ENCODE results near the gene ZBTB17.
"Not testable (repeated sequence)": the region's sequence is repeated elsewhere in the genome, so short reads cannot be mapped to it uniquely, and the experiment has no call there.

Gene ZBTB17

DNA sequence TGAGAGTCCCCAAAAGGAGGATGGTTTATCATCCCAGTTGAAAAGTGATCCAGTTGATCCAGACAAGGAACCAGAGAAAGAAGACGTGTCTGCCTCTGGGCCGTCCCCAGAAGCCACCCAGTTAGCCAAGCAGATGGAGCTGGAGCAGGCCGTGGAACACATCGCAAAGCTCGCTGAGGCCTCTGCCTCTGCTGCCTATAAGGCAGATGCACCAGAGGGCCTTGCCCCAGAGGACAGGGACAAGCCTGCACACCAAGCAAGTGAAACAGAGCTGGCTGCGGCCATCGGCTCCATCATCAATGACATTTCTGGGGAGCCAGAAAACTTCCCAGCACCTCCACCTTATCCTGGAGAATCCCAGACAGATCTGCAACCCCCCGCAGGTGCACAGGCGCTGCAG, 43.3 kb downstream of the ZBTB17 start:
- Mint-ChIP-seq H3K27me3 (no peaks in the 10 kb centered on the region), H3K27ac (peak overlapping the region in 1 of 2 donors; percentile 88), H3K9me3 (no peaks in the 10 kb centered on the region), H3K4me3 (no peak overlapping the region), H3K4me1 (peaks cover 25% of the 10 kb centered on the region)
- ATAC-seq: no peak
- no peak for DNase-seq

GRCh38 chr1:15931884-15932283, 44.0 kb downstream of the ZBTB17 start:
- H3K4me1 Mint-ChIP-seq: peaks cover 20% of the 10 kb centered on the region
- H3K27me3 Mint-ChIP-seq: no peaks in the 10 kb centered on the region
- DNase-seq (no peak), ATAC-seq (no peak)
- no peaks in the 10 kb centered on the region for H3K9me3 Mint-ChIP-seq
- peak overlapping the region in 1 of 2 donors; percentile 88 for H3K27ac Mint-ChIP-seq
- H3K4me3 Mint-ChIP-seq: no peak overlapping the region

DNA sequence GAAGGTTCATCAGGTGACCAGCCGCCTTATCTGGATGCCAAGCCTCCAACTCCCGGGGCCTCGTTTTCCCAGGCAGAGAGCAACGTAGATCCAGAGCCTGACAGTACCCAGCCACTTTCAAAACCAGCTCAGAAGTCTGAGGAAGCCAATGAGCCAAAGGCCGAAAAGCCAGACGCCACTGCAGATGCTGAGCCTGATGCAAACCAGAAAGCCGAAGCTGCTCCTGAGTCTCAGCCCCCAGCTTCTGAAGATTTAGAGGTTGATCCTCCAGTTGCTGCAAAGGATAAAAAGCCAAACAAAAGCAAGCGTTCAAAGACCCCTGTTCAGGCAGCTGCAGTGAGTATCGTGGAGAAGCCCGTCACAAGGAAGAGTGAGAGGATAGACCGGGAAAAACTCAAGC, 44.5 kb downstream of the ZBTB17 start:
- H3K27me3 Mint-ChIP-seq: no peaks in the 10 kb centered on the region
- no peaks in the 10 kb centered on the region for H3K9me3 Mint-ChIP-seq
- H3K27ac Mint-ChIP-seq: peak overlapping the region; percentile 21 to 31
- ATAC-seq: no peak
- H3K4me3 Mint-ChIP-seq: no peak overlapping the region
- H3K4me1 Mint-ChIP-seq: peaks cover 20% of the 10 kb centered on the region
- DNase-seq: no peak

DNA sequence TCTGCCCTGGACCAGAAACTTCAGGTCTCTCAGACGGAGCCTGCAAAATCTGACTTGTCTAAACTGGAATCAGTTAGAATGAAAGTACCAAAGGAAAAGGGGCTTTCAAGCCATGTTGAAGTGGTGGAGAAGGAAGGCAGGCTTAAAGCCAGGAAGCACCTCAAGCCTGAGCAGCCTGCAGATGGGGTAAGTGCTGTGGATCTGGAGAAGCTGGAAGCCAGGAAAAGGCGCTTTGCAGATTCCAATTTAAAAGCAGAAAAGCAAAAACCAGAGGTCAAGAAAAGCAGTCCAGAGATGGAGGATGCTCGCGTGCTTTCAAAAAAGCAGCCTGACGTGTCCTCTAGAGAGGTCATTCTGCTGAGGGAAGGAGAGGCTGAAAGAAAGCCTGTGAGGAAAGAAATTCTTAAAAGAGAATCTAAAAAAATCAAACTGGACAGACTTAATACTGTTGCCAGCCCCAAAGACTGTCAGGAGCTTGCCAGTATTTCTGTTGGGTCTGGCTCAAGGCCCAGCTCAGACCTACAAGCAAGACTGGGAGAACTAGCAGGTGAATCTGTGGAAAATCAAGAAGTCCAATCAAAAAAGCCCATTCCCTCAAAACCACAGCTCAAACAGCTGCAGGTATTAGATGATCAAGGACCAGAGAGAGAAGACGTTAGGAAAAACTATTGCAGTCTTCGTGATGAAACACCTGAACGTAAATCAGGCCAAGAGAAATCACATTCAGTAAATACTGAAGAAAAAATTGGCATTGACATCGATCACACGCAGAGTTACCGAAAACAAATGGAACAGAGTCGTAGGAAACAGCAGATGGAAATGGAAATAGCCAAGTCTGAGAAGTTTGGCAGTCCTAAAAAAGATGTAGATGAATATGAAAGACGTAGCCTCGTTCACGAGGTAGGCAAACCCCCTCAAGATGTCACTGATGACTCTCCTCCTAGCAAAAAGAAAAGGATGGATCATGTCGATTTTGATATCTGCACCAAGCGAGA, 46.6 kb downstream of the ZBTB17 start:
- Mint-ChIP-seq H3K27ac (peak overlapping the region; percentile 35 to 72), H3K27me3 (no peaks in the 10 kb centered on the region), H3K4me1 (peaks cover 11% of the 10 kb centered on the region), H3K9me3 (no peaks in the 10 kb centered on the region), H3K4me3 (no peak overlapping the region)
- ATAC-seq (no peak), DNase-seq (no peak)

- H3K9me3 Mint-ChIP-seq, H3K27me3 Mint-ChIP-seq, DNase-seq, H3K4me3 Mint-ChIP-seq, ATAC-seq: not testable (repeated sequence)
- peak overlapping the region in 1 of 2 donors; percentile 82 for H3K27ac Mint-ChIP-seq
- H3K4me1 Mint-ChIP-seq: peaks cover 14% of the 10 kb centered on the region
Observed at GRCh38 chr1:15926448-15926847, 49.5 kb downstream of the ZBTB17 start.

GRCh38 chr1:15923241-15923640, 52.7 kb downstream of the ZBTB17 start:
- H3K4me3 Mint-ChIP-seq: no peak overlapping the region

GRCh38 chr1:15918962-15919715, 56.8 kb downstream of the ZBTB17 start:
- peak; percentile 72 to 83 for DNase-seq

More at GRCh38 chr1:15923241-15923640, 52.7 kb downstream of the ZBTB17 start:
- DNase-seq (no peak), ATAC-seq (no peak)
- Mint-ChIP-seq H3K4me1 (peaks cover 34% of the 10 kb centered on the region), H3K9me3 (no peaks in the 10 kb centered on the region), H3K27ac (no peak overlapping the region), H3K27me3 (no peaks in the 10 kb centered on the region)

GRCh38 chr1:15916916-15917315, 59.0 kb downstream of the ZBTB17 start:
- Mint-ChIP-seq H3K4me3 (peak overlapping the region in 1 of 2 donors; percentile 39), H3K27ac (no peak overlapping the region), H3K27me3 (no peaks in the 10 kb centered on the region), H3K4me1 (peaks cover 67% of the 10 kb centered on the region), H3K9me3 (no peaks in the 10 kb centered on the region)
- no peak for ATAC-seq
- no peak for DNase-seq

More at GRCh38 chr1:15918962-15919715, 56.8 kb downstream of the ZBTB17 start:
- H3K27me3 Mint-ChIP-seq: no peaks in the 10 kb centered on the region
- no peaks in the 10 kb centered on the region for H3K9me3 Mint-ChIP-seq
- ATAC-seq: peak; percentile 100
- H3K4me1 Mint-ChIP-seq: peaks cover 67% of the 10 kb centered on the region
- peak overlapping the region; percentile 48 to 55 for H3K4me3 Mint-ChIP-seq
- H3K27ac Mint-ChIP-seq: peak overlapping the region; percentile 7 to 34

- ATAC-seq: no peak
- H3K4me3 Mint-ChIP-seq: peak overlapping the region; percentile 55 to 76
- DNase-seq: no peak
- no peaks in the 10 kb centered on the region for H3K27me3 Mint-ChIP-seq
- H3K9me3 Mint-ChIP-seq: no peaks in the 10 kb centered on the region
- H3K27ac Mint-ChIP-seq: no peak overlapping the region
- peaks cover 64% of the 10 kb centered on the region for H3K4me1 Mint-ChIP-seq
Observed at GRCh38 chr1:15916417-15916816, 59.5 kb downstream of the ZBTB17 start.

DNA sequence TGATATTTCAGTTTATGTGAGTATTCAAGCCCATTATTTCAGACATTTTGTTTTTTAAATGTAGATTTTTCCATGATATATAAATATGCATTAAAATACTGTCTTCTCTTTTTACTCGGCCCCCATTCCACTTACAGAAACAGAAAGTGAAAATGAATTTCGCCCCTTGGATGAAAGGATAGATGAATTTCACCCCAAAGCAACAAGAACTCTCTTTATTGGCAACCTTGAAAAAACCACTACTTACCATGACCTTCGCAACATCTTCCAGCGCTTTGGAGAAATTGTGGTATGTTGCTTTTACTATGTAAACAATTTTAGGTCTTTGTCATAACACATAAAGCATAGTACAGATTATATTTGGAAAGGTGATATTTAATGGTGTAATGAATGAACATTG, 59.9 kb downstream of the ZBTB17 start:
- DNase-seq (no peak), ATAC-seq (no peak)
- no peaks in the 10 kb centered on the region for H3K27me3 Mint-ChIP-seq
- peak overlapping the region in 1 of 2 donors; percentile 93 for H3K27ac Mint-ChIP-seq
- H3K4me1 Mint-ChIP-seq: peaks cover 60% of the 10 kb centered on the region
- H3K4me3 Mint-ChIP-seq: peak overlapping the region; percentile 55 to 76
- no peaks in the 10 kb centered on the region for H3K9me3 Mint-ChIP-seq

DNA sequence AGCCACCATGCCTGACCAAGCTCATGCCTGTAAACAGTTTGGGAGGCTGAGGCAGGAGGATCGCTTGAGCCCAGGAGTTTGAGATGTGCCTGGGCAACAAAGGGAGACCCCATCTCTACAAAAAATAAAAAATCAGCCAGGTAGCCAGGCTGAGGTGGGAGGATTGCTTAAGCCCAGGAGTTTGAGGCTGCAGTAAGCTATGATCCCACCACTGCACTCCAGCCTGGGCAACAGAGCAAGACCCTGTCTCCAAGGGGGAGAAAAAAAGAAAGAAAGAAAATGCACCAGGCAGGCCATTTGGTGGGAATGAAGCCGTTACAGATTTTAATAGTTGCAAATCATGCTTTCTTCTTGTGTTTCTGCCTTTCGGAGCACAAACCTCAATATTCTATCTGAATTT, 62.3 kb downstream of the ZBTB17 start:
- peaks cover 42% of the 10 kb centered on the region for H3K4me1 Mint-ChIP-seq
- DNase-seq, H3K4me3 Mint-ChIP-seq, H3K27ac Mint-ChIP-seq, ATAC-seq, H3K27me3 Mint-ChIP-seq, H3K9me3 Mint-ChIP-seq: not testable (repeated sequence)

DNA sequence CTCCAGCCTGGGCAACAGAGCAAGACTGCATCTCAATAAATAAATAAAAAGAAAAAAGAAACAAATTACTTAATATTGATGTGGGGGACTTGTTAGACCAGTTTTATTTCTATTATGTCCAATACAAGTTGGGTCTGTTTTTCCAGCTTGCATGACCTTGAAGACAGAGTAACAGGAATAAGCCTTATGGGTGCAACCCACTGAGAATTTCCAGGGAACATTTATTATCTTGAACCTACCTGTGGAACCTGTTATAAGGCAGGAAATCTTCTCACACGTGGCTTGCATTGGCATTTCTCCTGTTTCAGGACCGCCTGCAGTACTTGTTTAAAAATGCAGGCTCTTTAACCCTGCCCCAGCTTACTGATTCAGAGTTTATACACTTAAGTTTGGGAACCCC, 64.0 kb downstream of the ZBTB17 start:
- Mint-ChIP-seq H3K4me1 (peaks cover 26% of the 10 kb centered on the region), H3K9me3 (no peaks in the 10 kb centered on the region), H3K27ac (no peak overlapping the region), H3K4me3 (no peak overlapping the region), H3K27me3 (no peaks in the 10 kb centered on the region)
- no peak for ATAC-seq
- no peak for DNase-seq

- DNase-seq (no peak), ATAC-seq (no peak)
- Mint-ChIP-seq H3K27me3 (no peaks in the 10 kb centered on the region), H3K9me3 (no peaks in the 10 kb centered on the region), H3K4me3 (no peak overlapping the region), H3K27ac (no peak overlapping the region), H3K4me1 (peaks cover 19% of the 10 kb centered on the region)
Observed at GRCh38 chr1:15911141-15911540, 64.8 kb downstream of the ZBTB17 start.

GRCh38 chr1:15908597-15908996, 67.3 kb downstream of the ZBTB17 start:
- peak overlapping the region in 1 of 2 donors; percentile 89 for H3K27ac Mint-ChIP-seq
- no peaks in the 10 kb centered on the region for H3K27me3 Mint-ChIP-seq
- DNase-seq (no peak), ATAC-seq (no peak)
- H3K9me3 Mint-ChIP-seq: no peaks in the 10 kb centered on the region
- H3K4me3 Mint-ChIP-seq: no peak overlapping the region
- peaks cover 2% of the 10 kb centered on the region for H3K4me1 Mint-ChIP-seq

DNA sequence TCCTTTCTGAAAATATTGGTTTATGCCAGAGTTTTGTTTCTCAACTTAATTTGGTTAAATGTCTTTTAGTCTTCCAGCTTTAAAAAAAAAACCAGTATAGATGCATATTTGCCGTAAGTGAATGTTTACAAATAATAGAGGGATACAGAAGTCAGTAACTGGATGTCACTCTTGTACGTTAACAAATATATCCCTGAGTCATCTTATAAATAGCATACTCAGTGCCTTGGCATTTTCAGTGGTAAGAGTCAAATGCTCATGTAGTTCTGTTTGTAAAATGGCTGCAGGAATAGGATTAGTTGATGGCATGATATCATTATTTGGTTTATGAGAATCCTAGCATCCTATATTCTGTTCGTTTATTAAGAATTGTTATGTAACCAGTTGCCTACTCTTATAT, 73.0 kb downstream of the ZBTB17 start:
- Mint-ChIP-seq H3K9me3 (no peaks in the 10 kb centered on the region), H3K4me1 (peaks cover 33% of the 10 kb centered on the region), H3K27ac (no peak overlapping the region), H3K4me3 (no peak overlapping the region), H3K27me3 (no peaks in the 10 kb centered on the region)
- DNase-seq (no peak), ATAC-seq (no peak)

Data from stimulated activated naive CD8-positive, alpha-beta T cell treated with anti-CD3 and anti-CD28 coated beads, Interleukin-15, amount 100 ng/mL, for 72 hours (primary cell).